ENCODE results near the gene RASA3. TPM values are rescaled to one million over a fixed set of nuclear protein-coding genes. Genes with fewer than 3 reads are reported as not detected.
"Not testable (repeated sequence)": the region's sequence is repeated elsewhere in the genome, so short reads cannot be mapped to it uniquely, and the experiment has no call there.

Gene RASA3
- total RNA-seq, 1 donor from 2014 or later = 12.7 TPM

DNA sequence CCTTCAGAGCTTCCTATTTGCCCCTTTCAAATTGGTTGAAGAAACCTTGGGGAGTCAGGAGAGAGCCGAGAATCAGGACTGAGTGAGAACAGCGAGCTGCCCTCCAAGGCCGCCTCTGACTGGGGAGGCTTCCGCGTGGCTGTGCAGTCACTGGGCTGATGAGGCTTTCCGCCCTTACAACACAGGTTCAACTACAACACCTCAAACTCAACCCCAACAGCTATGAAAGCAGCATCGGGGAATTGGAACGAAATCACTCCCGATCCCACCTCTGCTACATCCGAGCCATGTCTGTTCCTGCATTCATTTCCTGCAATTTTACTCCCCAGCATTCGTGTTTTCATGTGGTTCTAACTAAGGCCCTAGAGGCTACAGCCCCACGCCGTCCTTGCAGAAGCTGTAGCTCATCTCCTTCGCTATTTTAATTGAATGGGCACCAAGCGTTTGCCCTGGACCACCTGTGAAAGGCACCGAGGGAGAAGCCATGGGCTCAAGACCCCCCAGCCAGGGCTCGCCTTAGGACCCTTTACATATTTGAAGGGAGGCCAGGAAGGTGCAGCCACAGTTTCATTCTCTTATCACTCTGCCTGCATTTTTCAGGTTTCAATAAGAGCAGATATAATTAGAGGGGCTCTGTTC lies 12.3 kb upstream of the RASA3 start:
- intact Hi-C loops (cut with DNase I) = no loop called here
- no peak for ATAC-seq
- DNase-seq (ENCODE audit: missing footprints) = no peak

DNA sequence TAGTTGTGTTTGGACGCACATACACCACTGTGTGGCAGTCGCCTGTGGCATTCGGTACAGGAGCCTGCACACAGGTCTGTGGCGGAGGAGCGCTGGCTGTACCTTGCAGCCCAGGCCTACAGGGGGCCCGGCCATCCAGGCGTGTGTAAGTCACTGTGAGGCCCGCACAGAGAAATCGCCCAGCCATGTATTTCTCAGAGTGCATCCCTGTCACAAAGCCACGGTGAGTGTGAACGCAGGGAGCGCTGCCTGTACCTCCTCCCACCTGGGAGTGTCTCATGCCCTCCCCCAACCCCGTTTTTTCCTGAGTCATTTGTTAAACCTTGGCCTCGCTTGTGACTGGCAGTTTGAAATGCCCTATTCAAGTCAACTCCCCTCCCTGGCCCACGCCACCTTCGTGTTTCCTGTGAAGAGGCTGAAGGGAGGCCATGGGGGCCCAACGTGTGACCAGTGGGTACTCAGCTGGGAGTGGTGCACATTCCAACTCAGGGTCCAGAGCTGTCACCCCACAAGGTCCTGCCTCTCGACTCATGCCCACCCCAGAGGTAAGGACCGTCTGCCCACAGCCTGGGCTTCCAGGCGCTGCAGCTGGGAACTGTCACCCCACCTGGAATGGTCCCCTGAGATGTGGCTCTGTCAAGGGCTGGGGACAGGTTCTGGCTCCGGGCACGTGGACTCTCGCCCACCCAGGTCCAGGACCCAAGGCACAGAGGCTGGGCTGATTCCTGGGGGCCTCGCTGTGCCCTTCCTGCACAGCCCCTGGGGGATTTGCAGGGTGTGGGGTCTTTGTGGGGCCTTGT lies 11.6 kb upstream of the RASA3 start:
- ATAC-seq = peak; percentile 49
- peak; percentile 60 for DNase-seq (ENCODE audit: missing footprints)

DNA sequence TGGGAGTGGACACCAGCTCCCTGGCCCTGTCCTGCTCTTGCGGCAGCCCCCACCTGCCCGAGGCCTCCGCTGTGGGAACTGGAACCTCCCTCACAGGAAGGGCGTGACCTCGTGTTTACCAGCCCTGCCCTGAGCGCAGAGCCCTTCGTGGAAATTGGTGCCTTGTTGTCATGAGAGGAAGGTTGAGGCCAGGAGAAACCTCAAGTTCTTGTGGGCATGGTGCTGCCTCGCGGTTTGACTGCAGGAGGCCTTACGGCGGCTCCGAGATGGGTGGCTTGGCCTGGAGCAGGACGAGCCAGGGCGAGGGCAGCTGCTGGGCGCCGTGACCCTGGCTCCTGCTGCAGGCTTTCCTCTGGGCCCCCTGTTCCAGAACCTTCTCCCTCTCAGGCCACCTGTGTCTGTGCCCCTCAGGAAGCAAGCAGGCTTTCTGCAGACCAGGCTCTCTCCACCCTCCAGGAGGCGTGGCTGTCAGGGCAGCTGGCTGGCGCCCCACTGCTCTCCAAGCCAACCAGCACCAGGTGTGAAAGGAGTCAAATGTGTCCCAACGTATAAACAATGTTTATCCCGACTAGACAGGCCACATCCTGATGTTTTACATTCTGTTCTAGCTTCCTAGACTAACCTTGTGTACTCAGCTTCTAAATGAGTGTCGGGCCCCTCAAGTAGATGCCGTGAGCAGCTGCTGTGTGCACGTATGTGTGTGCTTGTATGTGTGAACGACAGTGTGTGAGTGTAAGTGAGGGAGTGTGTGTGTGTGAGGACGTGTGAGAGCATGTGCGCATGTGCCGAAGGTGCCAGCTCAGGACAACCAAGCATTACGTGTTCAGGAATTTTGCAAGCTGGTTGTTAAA lies 10.4 kb upstream of the RASA3 start:
- peak; percentile 41 for ATAC-seq
- intact Hi-C loops (cut with DNase I) = no loop called here
- peak; percentile 75 for DNase-seq (ENCODE audit: missing footprints)

More for the DNA sequence above, 11.6 kb upstream of the RASA3 start:
- intact Hi-C loops (cut with DNase I) = no loop called here

DNA sequence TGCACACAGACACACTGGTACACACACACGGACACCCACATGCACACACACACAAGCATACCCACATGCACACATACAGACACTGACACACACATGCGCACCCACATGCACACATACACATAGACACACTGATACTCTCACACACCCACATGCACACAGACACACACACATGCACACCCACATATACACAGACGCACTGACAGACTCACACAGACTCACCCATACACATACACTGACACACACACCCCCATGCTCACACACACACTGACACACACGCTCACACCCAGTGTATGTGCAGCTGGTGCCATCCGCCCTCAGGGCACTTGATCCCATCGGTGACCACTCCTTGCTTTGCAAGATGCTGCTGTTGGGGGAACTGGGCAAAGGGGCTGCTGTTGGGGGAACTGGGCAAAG lies 9.7 kb upstream of the RASA3 start:
- ATAC-seq = no peak
- DNase-seq (ENCODE audit: missing footprints) = no peak
- intact Hi-C loops (cut with DNase I) = no loop called here

DNA sequence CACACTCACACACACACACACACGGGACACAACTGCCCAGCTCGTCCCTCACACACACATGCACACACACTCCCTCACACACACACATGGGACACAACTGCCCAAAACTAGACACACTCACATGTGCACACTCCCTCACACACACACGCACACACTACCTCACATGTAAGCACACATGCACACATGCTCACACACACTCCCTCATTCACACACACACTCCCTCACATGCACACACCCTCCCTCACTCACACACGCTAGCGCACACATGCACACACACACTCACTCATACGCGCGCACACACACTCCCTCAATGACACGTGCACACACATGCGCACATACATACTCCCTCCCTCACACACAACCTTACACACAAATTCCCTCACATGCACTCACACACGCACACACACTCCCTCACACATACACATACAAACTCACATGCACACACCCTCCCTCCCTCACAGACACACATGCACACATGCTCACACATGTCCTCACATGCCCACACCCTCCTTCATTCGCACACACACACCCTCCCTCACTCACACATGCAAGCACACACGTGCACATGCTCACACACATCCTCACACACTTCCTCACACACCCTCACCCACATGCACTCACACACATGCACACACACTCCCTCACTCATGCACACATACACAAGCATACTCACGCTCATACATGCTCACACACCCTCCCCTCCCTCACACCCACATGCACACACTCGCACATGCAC lies 9.0 kb upstream of the RASA3 start:
- intact Hi-C loops (cut with DNase I) = no loop called here
- ATAC-seq (no peak), DNase-seq (ENCODE audit: missing footprints) (no peak)

DNA sequence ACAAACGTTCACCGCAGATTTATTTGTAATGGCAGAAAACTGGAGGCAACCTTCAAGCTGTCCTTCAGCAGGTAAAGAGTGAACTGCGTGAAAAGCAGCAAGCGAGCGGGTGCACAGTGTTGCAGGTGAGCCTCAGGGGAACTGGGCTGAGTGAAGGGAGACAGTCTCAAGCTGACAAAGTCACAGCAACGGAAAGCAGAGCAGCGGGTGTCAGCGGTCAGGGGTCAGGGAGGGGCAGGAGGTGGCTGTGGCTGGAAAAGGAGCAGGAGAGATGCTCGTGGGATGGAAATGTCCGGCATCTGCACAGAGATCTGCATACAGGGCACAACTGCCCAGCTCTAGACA lies 8.5 kb upstream of the RASA3 start:
- DNase-seq (ENCODE audit: missing footprints) (peak; percentile 66), ATAC-seq (no peak)
- intact Hi-C loops (cut with DNase I) = no loop called here

DNA sequence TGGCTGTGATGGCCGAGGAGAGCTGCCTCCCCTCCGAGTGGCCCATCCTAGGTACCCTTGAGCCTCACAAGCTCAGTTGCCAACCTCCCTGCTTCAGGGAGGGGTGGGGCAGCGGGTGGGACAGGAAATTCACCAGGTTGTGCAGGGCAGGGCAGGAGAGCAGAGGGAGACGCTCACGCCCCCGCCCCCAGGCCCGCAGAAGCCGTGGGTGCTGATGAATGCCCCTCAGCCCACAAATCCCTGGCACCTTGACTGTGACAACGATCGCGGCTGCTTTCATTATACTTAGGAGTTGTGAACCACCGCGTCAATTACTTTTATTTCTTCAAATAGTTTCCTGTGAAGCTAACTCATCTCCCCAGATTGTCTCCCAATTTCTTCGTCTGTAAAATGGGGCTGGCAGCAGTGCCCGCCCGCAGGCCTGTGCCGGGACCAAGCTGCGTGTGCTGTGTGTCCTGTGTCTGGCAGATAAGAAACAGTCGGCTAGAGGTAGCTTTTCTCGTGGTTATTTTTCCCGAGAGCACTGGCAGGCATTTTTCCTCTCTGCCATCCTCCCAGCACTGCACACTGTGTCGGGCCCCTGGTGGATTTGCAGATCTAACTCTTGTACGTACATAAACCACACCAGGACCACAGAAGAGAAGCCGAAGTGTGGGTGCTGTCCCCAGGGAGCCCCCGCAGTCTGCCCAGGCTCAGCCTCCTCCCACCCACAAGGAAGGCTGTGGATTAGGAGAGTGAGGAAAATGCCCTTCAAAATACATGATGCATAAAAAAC lies 7.9 kb upstream of the RASA3 start:
- intact Hi-C loops (cut with DNase I) = no loop called here
- no peak for ATAC-seq
- no peak for DNase-seq (ENCODE audit: missing footprints)

DNA sequence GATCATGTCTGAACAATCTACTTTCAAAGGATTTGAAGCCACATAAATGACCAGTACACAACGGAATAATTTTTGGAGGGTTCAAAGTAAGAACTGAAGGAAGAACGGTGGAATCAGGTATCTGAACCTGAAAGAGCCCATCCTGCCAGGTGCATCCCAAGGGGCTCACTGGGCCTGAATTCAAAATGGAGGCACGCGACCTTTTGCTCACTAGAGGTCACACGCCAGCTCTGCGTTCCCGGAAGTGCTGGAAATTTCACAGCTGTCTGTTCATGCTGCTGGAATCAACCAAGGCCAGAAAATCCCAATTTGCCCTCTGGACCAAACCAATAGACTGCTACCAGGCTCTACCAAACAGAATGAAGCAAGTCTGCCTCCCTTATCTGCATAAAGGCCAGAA lies 4.2 kb upstream of the RASA3 start:
- intact Hi-C loops (cut with DNase I) = no loop called here
- ATAC-seq (no peak), DNase-seq (ENCODE audit: missing footprints) (no peak)

DNA sequence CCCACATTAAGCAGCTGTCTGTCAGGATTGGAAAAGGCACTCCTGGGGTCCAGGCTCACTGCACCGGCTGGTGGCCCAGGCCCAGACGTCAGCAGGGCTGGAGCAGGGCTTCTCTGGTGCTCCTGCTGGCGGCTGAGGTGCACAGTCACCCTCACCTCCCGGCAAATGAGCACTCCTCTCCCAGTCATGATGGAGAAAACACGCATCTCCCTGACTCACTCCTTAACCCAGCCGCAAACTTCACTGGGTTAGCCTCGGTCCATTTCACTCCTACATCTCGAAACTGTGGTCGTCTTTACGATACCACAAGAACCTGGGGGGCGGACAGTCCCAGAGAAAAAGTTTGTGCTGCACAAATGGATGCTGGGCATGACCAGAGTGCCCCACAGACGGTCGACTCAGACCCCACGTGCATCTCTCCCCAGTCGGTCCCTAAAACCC lies 3.3 kb upstream of the RASA3 start:
- ATAC-seq (no peak), DNase-seq (ENCODE audit: missing footprints) (no peak)
- intact Hi-C loops (cut with DNase I) = no loop called here

DNA sequence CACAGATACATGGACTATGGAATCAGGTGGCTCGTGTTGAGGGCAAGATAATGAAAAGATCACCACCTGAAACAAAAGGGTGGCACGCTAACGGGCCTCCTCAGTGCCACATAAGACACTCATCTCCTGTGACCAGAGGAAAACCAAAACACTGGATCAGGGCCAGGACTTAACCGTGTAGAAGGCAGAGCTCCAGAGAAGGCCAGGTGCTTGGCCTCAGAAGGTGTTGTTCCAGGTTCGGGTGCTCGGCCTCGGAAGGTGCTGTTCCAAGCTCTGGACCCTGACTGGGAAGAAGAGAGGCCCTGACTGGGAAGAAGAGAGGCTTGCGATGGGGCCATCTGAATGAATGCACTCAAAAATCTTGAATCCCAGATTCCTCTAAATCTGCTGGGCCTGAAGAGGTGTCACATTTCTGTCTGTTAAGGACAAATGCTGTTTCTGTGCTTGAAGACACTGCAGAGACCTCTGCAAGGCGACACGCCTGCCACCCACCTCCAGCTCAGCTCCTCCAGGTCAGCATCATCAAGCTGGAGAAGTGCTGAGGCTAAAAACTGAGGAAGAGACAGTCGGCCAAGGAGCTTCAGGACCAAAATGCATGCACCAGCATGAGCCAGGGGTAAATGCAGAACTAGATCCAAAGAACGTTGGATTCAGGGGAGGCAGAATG lies 2.7 kb upstream of the RASA3 start:
- intact Hi-C loops (cut with DNase I) = no loop called here
- DNase-seq (ENCODE audit: missing footprints) = no peak

DNA sequence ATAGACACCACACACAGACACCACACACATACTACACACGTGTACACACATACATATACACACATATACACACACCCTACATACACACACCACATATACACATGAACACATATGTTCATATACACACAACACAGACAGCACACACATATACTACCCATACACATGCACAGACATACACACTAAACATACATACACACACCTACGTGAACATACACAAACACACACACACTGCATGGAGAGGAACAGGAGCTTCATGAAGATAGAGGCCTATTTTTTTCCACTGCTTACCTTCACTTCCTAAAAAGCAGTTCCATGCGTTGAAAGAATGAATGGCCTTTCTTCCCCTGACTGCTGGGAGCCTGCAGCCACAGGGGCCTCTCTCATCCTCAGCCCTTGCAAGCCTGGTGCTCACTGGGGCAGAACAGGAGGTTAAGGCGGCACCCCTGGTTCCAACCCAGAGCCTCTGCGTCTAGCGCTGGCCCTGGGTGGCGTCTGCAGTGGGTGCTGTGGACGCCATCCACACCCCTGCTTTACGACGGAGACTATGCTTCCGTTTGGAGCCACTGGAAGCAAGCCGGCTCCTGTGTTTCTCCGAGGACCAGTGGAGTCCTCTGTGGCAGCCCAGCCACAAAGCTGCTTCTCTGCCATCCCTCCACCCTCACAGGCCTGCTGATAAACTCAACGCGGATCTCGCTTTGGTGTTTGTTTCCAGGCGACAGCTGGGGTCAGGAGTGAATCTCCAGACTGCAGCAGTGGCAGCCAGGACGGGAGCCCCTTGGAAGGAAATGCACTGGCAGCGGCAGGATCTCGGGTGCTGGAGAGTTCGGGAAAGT lies 1.9 kb upstream of the RASA3 start:
- intact Hi-C loops (cut with DNase I) = no loop called here
- ATAC-seq (no peak), DNase-seq (ENCODE audit: missing footprints) (peak; percentile 60)

More for the DNA sequence above, 2.7 kb upstream of the RASA3 start:
- no peak for ATAC-seq

DNA sequence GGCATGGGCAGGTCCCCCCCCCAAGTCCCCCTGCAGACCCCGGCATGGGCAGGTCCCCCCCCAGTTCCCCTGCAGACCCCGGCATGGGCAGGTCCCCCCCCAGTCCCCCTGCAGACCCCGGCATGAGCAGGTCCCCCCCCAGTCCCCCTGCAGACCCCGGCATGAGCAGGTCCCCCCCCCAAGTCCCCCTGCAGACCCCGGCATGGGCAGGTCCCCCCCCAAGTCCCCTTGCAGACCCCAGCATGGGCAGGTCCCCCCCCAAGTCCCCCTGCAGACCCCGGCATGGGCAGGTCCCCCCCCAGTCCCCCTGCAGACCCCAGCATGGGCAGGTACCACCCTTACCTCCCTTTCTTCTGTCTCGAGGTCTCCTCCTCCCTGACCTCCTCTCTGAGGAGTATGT lies 1.1 kb upstream of the RASA3 start:
- peak; percentile 32 for DNase-seq (ENCODE audit: missing footprints)
- ATAC-seq; intact Hi-C loops (cut with DNase I): not testable (repeated sequence)

DNA sequence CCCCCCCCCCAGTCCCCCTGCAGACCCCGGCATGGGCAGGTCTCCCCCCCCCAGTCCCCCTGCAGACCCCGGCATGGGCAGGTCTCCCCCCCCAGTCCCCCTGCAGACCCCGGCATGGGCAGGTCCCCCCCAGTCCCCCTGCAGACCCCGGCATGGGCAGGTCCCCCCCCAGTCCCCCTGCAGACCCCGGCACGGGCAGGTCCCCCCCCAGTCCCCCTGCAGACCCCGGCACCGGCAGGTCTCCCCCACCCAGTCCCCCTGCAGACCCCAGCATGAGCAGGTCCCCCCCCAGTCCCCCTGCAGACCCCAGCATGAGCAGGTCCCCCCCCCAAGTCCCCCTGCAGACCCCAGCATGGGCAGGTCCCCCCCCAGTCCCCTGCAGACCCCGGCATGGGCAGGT lies 703 bp upstream of the RASA3 start:
- ATAC-seq; DNase-seq (ENCODE audit: missing footprints); intact Hi-C loops (cut with DNase I): not testable (repeated sequence)

DNA sequence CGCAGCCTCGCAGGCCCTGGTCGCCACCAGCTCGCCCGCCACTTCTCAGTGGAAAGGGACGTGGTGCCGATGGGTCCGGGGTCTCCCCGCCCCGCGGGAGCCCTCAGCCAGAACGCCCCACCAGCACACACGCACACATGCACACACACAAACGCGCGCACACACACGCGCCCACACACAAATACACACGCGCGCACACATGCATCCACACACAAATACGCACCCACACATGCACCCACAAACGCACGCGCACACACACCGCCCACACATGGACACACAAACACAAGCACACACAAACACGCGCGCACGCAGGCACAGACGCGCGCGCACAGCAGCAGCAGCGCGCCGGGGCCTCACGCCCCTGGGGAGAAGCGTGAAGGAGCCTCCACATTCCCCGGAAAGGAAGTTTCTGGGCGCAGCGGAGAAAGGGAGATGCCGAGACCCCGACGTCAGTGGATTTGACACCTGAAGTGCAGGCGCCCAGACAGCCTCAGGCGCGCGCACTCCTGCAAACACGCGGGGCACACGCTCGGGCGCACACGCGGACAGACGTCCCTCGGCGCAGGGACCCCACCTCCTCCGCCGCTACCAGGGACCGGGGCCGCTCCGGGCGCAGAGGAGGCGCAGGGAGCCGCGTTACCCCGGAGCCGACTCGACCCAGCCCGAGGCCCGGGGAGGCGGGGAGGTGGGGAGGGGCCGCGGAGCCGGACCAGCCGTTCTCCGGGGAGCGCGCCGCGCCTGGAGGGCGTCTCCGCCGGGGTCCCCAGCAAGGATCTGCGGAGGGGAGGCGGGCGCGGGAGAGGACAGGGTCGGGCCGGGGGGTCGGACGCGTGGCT lies 622 bp downstream of the RASA3 start:
- intact Hi-C loops (cut with DNase I) = loop anchor here (2.0 kb wide), 1 partner anchor 67 kb away; no protein-coding TSS in a partner anchor
- DNase-seq (ENCODE audit: missing footprints) = peak; percentile 79
- ATAC-seq = peak; percentile 14

DNA sequence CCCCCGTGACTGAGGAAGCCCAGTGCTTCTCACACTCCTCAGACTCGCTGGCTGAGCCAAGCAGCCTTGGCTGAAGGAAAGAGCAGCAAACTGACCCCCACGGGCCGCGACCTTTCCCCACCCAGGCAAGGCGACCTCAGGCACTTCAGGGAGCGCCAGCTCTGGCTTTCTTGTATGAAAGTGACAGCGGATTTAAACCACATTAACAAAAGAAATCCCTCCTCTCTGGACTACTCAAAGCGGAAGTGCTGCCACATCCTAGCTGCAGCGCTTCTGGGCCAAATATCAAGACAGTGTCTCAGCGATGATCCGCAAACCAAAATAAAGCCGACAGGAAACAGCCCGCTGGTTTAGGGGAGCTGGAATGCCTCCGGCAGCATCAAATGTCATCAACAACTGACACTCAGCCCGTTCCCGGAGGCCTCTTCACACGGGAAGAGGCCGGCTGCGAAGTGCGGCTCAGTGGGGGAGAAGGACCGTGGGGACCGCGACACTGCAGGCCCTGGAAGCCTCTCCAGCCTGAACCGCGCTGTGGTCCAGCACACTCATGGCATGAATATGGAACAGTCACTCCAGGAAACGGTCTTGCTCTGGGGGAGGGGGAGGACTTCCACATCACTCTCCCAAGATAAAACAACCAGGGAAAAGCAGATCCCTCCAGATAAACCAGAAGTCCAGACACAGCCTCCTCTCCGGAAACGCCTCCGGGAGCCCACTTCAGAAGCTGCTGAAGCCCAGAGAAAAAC lies 1.4 kb downstream of the RASA3 start:
- DNase-seq (ENCODE audit: missing footprints) (peak; percentile 82), ATAC-seq (peak; percentile 37)
- intact Hi-C loops (cut with DNase I) = loop anchor here (2.0 kb wide), 1 partner anchor 66 kb away; no protein-coding TSS in a partner anchor

Data from Right ventricle myocardium inferior (tissue), 1 donor.